Neural cell (in vitro differentiated cells): ENCODE results near the gene NR4A3.

ENCODE experiments used
- EZH2 ChIP-seq: fragments of 200-600, 300-800 bp; shearing (Covaris generic), sonication (generic); IDR thresholded peaks from 2 replicates; pipeline ENCODE4 v1.6.1; 2014; ENCODE audit warnings: antibody characterized with exemption, low read length, borderline replicate concordance, mild to moderate bottlenecking; ENCODE audit not compliant: insufficient read depth, poor library complexity, severe bottlenecking
- POLR2AphosphoS5 ChIP-seq: IDR thresholded peaks from 2 replicates; pipeline ENCODE4 v1.6.1; 2012
- SMC3 ChIP-seq: fragments of 450-650 bp; conservative IDR thresholded peaks from 2 replicates; pipeline ENCODE4 v1.6.1; 2014; ENCODE audit warnings: antibody characterized with exemption, mild to moderate bottlenecking, moderate library complexity; ENCODE audit not compliant: poor library complexity
- TF ChIP-seq, protein P1 (sequence below): fragments of 450-650 bp; IDR thresholded peaks from 2 replicates; pipeline ENCODE4 v1.5.1; 2014; ENCODE audit warnings: antibody characterized with exemption, mild to moderate bottlenecking, moderate library complexity; ENCODE audit not compliant: poor library complexity, severe bottlenecking
- TF ChIP-seq, protein P2 (sequence below): IDR thresholded peaks from 2 replicates; pipeline ENCODE4 v1.6.1; 2012; ENCODE audit warnings: borderline replicate concordance

DNA sequence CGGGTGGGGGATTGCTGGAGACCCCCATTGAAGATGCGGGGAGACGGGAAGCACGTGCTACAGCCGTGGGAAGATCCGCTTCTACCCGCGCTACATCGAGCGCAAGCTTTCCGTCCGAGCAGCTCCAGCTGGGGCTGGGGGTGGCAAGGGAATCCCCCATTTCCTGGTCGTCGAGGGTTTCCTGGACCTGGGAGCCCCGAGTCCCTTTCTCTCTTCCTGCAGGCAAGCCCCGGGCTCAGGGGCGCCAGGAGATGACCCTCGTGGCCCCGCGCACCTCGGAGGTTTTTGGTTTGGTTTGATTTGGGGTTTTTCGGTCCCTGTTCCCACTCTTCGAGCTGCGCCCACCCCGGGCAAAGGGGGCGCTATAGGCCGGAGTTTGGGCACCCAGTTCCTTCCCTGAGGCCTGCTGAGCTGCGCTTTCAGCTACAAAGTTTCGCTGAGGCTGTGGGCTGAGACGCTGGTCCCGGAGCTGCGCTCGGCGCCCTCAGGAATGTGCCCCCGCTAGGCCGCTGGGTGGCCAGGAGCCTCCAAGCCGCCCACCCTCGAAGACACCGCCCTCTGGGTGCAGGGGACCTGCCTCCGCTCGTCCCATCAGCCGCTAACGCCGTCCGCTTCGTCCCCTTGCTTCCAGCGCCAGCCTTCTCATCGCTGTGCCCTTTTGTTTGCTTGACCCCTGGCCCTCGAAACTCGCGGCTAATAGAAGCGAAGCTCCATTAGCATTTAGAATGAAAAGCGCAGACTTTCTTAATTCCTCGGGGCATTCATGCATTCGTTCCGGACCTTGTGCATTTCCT, 2.9 kb downstream of the NR4A3 start:
- no peak for TF ChIP-seq POLR2AphosphoS5
- TF ChIP-seq, protein P1, sequence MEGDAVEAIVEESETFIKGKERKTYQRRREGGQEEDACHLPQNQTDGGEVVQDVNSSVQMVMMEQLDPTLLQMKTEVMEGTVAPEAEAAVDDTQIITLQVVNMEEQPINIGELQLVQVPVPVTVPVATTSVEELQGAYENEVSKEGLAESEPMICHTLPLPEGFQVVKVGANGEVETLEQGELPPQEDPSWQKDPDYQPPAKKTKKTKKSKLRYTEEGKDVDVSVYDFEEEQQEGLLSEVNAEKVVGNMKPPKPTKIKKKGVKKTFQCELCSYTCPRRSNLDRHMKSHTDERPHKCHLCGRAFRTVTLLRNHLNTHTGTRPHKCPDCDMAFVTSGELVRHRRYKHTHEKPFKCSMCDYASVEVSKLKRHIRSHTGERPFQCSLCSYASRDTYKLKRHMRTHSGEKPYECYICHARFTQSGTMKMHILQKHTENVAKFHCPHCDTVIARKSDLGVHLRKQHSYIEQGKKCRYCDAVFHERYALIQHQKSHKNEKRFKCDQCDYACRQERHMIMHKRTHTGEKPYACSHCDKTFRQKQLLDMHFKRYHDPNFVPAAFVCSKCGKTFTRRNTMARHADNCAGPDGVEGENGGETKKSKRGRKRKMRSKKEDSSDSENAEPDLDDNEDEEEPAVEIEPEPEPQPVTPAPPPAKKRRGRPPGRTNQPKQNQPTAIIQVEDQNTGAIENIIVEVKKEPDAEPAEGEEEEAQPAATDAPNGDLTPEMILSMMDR = peak; percentile 46
- no peak for TF ChIP-seq EZH2
- no peak for TF ChIP-seq SMC3
- TF ChIP-seq, protein P2, sequence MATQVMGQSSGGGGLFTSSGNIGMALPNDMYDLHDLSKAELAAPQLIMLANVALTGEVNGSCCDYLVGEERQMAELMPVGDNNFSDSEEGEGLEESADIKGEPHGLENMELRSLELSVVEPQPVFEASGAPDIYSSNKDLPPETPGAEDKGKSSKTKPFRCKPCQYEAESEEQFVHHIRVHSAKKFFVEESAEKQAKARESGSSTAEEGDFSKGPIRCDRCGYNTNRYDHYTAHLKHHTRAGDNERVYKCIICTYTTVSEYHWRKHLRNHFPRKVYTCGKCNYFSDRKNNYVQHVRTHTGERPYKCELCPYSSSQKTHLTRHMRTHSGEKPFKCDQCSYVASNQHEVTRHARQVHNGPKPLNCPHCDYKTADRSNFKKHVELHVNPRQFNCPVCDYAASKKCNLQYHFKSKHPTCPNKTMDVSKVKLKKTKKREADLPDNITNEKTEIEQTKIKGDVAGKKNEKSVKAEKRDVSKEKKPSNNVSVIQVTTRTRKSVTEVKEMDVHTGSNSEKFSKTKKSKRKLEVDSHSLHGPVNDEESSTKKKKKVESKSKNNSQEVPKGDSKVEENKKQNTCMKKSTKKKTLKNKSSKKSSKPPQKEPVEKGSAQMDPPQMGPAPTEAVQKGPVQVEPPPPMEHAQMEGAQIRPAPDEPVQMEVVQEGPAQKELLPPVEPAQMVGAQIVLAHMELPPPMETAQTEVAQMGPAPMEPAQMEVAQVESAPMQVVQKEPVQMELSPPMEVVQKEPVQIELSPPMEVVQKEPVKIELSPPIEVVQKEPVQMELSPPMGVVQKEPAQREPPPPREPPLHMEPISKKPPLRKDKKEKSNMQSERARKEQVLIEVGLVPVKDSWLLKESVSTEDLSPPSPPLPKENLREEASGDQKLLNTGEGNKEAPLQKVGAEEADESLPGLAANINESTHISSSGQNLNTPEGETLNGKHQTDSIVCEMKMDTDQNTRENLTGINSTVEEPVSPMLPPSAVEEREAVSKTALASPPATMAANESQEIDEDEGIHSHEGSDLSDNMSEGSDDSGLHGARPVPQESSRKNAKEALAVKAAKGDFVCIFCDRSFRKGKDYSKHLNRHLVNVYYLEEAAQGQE = no peak
